Measurements from ENCODE around the gene CEP104.

The CEP104 gene

DNA sequence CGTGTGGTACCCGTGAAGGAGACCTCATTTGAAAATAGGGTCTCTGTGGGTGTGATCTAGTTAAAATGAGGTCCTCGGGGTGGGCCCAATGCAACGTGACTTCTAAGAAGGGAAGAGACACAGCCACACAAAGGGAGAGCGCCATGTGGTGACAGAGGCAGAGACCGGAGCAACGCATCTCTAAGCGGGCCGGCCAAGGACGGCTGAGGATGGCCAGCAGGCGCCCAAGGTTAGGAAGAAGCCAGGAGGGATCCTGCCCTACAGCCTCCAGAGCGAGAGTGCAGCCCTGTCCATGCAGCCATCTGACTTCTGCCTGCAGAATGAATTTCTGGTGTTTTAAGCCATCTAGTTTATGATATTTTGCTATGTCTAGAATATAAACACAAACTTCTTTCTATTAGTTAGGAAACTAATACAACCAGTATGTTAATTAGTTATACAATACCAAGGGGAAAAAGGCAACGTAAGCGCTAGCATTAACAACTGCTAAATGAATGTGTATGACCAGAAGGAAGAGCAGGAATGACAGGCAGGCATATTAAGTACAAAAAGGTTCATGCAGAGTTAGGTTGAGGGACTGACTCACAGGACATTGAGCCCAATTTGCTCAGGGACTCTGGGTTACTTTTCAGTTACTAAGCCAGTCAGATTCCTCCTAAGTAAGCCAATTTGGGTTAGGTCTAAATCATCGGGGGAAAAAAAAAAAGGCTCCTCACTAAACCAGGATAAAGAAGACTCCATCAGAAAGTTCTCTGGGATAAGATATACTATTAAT, 4.1 kb downstream of the CEP104 start:
- DNase-seq, result no peak

GRCh38 chr1:3852091-3852490, 4.9 kb downstream of the CEP104 start:
- no peak for DNase-seq
- no peaks in the 10 kb centered on the region for H3K27me3 ChIP-seq
- no peak overlapping the region for H3K4me3 ChIP-seq (ENCODE audit: low read depth, low read length)
- no peaks in the 10 kb centered on the region for H3K36me3 ChIP-seq
- TF ChIP-seq, protein P1, sequence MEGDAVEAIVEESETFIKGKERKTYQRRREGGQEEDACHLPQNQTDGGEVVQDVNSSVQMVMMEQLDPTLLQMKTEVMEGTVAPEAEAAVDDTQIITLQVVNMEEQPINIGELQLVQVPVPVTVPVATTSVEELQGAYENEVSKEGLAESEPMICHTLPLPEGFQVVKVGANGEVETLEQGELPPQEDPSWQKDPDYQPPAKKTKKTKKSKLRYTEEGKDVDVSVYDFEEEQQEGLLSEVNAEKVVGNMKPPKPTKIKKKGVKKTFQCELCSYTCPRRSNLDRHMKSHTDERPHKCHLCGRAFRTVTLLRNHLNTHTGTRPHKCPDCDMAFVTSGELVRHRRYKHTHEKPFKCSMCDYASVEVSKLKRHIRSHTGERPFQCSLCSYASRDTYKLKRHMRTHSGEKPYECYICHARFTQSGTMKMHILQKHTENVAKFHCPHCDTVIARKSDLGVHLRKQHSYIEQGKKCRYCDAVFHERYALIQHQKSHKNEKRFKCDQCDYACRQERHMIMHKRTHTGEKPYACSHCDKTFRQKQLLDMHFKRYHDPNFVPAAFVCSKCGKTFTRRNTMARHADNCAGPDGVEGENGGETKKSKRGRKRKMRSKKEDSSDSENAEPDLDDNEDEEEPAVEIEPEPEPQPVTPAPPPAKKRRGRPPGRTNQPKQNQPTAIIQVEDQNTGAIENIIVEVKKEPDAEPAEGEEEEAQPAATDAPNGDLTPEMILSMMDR (IDR thresholded peaks at IDR 0.05; ENCODE audit: low read depth, low read length), result no peak
- no peaks in the 10 kb centered on the region for H3K9me3 ChIP-seq
- H3K4me1 ChIP-seq, result no peaks in the 10 kb centered on the region

More for the DNA sequence above, 4.1 kb downstream of the CEP104 start:
- TF ChIP-seq, protein P1 (IDR thresholded peaks at IDR 0.05; ENCODE audit: low read depth, low read length), result no peak
- no peaks in the 10 kb centered on the region for H3K4me1 ChIP-seq
- no peaks in the 10 kb centered on the region for H3K36me3 ChIP-seq
- no peaks in the 10 kb centered on the region for H3K9me3 ChIP-seq
- no peaks in the 10 kb centered on the region for H3K27me3 ChIP-seq
- H3K4me3 ChIP-seq (ENCODE audit: low read depth, low read length), result no peak overlapping the region

DNA sequence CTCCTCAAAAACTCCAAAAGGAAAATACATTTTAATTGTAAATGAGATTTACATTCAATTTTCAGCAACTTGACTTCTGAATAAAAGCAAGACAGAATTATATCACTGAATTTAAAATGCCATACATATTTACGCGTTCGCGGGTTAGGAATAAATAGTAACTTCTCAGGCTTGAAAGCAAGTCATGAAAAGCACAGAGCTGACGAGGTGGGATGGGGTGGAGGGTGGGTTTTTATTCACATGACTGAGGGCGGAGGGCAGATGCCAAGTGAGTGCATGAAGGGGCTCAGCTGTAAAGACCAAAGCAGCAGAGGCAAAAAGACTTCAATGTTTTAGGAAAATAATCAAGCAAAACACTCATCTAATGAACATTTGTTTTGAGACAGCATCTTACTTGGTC, 5.7 kb downstream of the CEP104 start:
- H3K4me1 ChIP-seq, result no peaks in the 10 kb centered on the region
- TF ChIP-seq, protein P1 (IDR thresholded peaks at IDR 0.05; ENCODE audit: low read depth, low read length), result no peak
- H3K9me3 ChIP-seq, result no peaks in the 10 kb centered on the region
- no peak overlapping the region for H3K4me3 ChIP-seq (ENCODE audit: low read depth, low read length)
- no peak for DNase-seq
- H3K27me3 ChIP-seq, result no peaks in the 10 kb centered on the region
- no peaks in the 10 kb centered on the region for H3K36me3 ChIP-seq

GRCh38 chr1:3850857-3851256, 6.2 kb downstream of the CEP104 start:
- Histone ChIP-seq H3K4me1 (no peaks in the 10 kb centered on the region), H3K36me3 (no peaks in the 10 kb centered on the region), H3K27me3 (no peaks in the 10 kb centered on the region), H3K9me3 (no peaks in the 10 kb centered on the region), H3K4me3 (ENCODE audit: low read depth, low read length) (no peak overlapping the region)
- TF ChIP-seq, protein P1 (IDR thresholded peaks at IDR 0.05; ENCODE audit: low read depth, low read length), result no peak
- DNase-seq, result no peak

DNA sequence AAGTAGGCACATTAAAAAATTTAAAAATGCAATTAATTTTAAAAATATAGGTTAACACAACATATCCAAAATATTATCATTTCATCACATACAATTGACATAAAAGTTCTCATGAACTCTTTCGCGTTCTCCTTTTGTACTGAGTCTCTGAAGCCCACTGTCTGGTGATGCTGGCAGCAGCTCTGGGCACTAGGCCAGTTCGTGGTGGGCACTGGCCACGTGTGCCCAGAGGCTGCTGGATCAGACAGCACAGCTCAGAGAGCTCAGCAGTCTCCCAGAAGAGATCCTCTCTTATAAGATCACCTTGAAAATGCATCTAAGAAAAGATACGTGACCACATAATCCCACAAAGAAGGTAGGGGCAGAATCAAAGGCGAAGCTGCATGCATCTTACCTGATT, 9.9 kb downstream of the CEP104 start:
- H3K27me3 ChIP-seq, result no peaks in the 10 kb centered on the region
- no peaks in the 10 kb centered on the region for H3K9me3 ChIP-seq
- no peaks in the 10 kb centered on the region for H3K36me3 ChIP-seq
- no peaks in the 10 kb centered on the region for H3K4me1 ChIP-seq
- H3K4me3 ChIP-seq (ENCODE audit: low read depth, low read length), result no peak overlapping the region
- TF ChIP-seq, protein P1 (IDR thresholded peaks at IDR 0.05; ENCODE audit: low read depth, low read length), result no peak
- DNase-seq, result no peak

- no peaks in the 10 kb centered on the region for H3K36me3 ChIP-seq
- no peak for DNase-seq
- no peak overlapping the region for H3K4me3 ChIP-seq (ENCODE audit: low read depth, low read length)
- H3K27me3 ChIP-seq, result no peaks in the 10 kb centered on the region
- H3K9me3 ChIP-seq, result no peaks in the 10 kb centered on the region
- H3K4me1 ChIP-seq, result no peaks in the 10 kb centered on the region
- TF ChIP-seq, protein P1 (IDR thresholded peaks at IDR 0.05; ENCODE audit: low read depth, low read length), result no peak
These were observed 10.5 kb downstream of the CEP104 start for GRCh38 chr1:3846541-3846940.
